ENCODE data around the gene APLP1. TPM values are rescaled to one million over a fixed set of nuclear protein-coding genes. Genes with fewer than 3 reads are reported as not detected.

Gene APLP1
- 0.21 TPM for total RNA-seq

- Histone ChIP-seq H3K27ac (no peak within 1 kb of the TSS), H3K9me3 (no peaks in the 10 kb centered on the region), H3K4me3 (peak within 1 kb of the TSS; percentile 60 to 71), H3K36me3 (no peaks in the 10 kb centered on the region), H3K27me3 (no peaks in the 10 kb centered on the region), H3K4me1 (peaks cover 14 to 18% of the 10 kb centered on the region in 2 donors)
- peak in 1 of 2 donors; percentile 81 for DNase-seq (ENCODE audit: low spot score in 2 of 2)
- TF ChIP-seq CTCF (IDR thresholded peaks at IDR 0.05): no peak
- intact Hi-C loops (cut with DNase I): loop anchor here (5.0 kb wide), 1 partner anchor 111 kb away; the partner anchor contains the start of genes HSPB6 and PROSER3
These were observed at the start of gene APLP1 for GRCh38 chr19:35868172-35868822. TSS of gene APLP1 (plus strand) at chr19:35868574. CDS start at chr19:35868637, 63 bp downstream.

GRCh38 chr19:35822579-35822978, 45.8 kb upstream of the APLP1 start:
- H3K9me3 ChIP-seq: no peaks in the 10 kb centered on the region
- H3K4me1 ChIP-seq: no peaks in the 10 kb centered on the region
- DNase-seq (ENCODE audit: low spot score in 2 of 2): no peak
- intact Hi-C loops (cut with DNase I): no loop called here
- H3K36me3 ChIP-seq: no peaks in the 10 kb centered on the region
- H3K4me3 ChIP-seq: no peak overlapping the region
- no peak overlapping the region for H3K27ac ChIP-seq
- TF ChIP-seq CTCF (IDR thresholded peaks at IDR 0.05): no peak
- no peaks in the 10 kb centered on the region for H3K27me3 ChIP-seq

- intact Hi-C loops (cut with DNase I): no loop called here
- no peak for TF ChIP-seq CTCF (IDR thresholded peaks at IDR 0.05)
- no peak overlapping the region for H3K4me3 ChIP-seq
- DNase-seq (ENCODE audit: low spot score in 2 of 2): no peak
- H3K27ac ChIP-seq: no peak overlapping the region
- H3K4me1 ChIP-seq: no peaks in the 10 kb centered on the region
- H3K36me3 ChIP-seq: no peaks in the 10 kb centered on the region
- no peaks in the 10 kb centered on the region for H3K27me3 ChIP-seq
- H3K9me3 ChIP-seq: no peaks in the 10 kb centered on the region
These were observed 44.2 kb upstream of the APLP1 start for GRCh38 chr19:35824150-35824549.

GRCh38 chr19:35828692-35829301, 39.6 kb upstream of the APLP1 start:
- no peak for TF ChIP-seq CTCF (IDR thresholded peaks at IDR 0.05)

GRCh38 chr19:35830986-35831385, 37.4 kb upstream of the APLP1 start:
- no peak overlapping the region for H3K4me3 ChIP-seq
- no peaks in the 10 kb centered on the region for H3K9me3 ChIP-seq
- no peak for TF ChIP-seq CTCF (IDR thresholded peaks at IDR 0.05)
- H3K4me1 ChIP-seq: no peaks in the 10 kb centered on the region
- intact Hi-C loops (cut with DNase I): no loop called here
- no peak overlapping the region for H3K27ac ChIP-seq
- DNase-seq (ENCODE audit: low spot score in 2 of 2): no peak
- H3K36me3 ChIP-seq: no peaks in the 10 kb centered on the region
- no peaks in the 10 kb centered on the region for H3K27me3 ChIP-seq

More at GRCh38 chr19:35828692-35829301, 39.6 kb upstream of the APLP1 start:
- H3K27me3 ChIP-seq: no peaks in the 10 kb centered on the region
- no peak overlapping the region for H3K27ac ChIP-seq
- no peaks in the 10 kb centered on the region for H3K4me1 ChIP-seq
- H3K9me3 ChIP-seq: no peaks in the 10 kb centered on the region
- DNase-seq (ENCODE audit: low spot score in 2 of 2): no peak
- H3K4me3 ChIP-seq: no peak overlapping the region
- intact Hi-C loops (cut with DNase I): no loop called here
- H3K36me3 ChIP-seq: no peaks in the 10 kb centered on the region
